Measurements from ENCODE around the gene THAP11.
A peak's percentile ranks its signal among the peaks of the same experiment; 100 is the strongest.

The THAP11 gene

DNA sequence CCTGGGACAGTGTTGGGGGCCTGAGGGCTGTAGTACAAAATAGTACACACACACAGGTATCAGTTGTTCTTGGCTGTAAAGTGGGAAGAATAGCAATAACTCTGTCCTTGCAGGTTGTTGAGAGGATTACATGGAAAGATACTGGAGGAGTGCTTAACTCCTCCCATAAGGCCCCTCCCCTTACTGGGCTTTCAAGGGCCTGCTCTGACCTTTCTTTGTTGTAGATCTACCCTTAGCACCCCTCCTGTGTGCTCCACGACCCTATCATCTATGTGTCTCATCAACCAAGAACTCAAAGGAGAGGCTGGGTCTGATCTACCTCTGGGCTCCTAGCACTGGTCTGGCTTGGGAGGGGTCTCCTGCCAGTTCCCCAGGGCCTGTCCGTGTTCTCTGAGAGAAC is 22.5 kb downstream of the THAP11 start:
- H2AFZ ChIP-seq, result no peak overlapping the region
- no peak overlapping the region for H3K4me3 ChIP-seq (ENCODE audit: low read depth, low read length)
- no peaks in the 10 kb centered on the region for H3K9me3 ChIP-seq (ENCODE audit: control insufficient read depth, low read length)
- H3K4me1 ChIP-seq, result no peaks in the 10 kb centered on the region
- TF ChIP-seq, protein P1, sequence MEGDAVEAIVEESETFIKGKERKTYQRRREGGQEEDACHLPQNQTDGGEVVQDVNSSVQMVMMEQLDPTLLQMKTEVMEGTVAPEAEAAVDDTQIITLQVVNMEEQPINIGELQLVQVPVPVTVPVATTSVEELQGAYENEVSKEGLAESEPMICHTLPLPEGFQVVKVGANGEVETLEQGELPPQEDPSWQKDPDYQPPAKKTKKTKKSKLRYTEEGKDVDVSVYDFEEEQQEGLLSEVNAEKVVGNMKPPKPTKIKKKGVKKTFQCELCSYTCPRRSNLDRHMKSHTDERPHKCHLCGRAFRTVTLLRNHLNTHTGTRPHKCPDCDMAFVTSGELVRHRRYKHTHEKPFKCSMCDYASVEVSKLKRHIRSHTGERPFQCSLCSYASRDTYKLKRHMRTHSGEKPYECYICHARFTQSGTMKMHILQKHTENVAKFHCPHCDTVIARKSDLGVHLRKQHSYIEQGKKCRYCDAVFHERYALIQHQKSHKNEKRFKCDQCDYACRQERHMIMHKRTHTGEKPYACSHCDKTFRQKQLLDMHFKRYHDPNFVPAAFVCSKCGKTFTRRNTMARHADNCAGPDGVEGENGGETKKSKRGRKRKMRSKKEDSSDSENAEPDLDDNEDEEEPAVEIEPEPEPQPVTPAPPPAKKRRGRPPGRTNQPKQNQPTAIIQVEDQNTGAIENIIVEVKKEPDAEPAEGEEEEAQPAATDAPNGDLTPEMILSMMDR (IDR thresholded peaks at IDR 0.05), result no peak
- no peak overlapping the region for H3K4me2 ChIP-seq (ENCODE audit: low read length)
- peaks cover 16% of the 10 kb centered on the region for H3K79me2 ChIP-seq
- no peaks in the 10 kb centered on the region for H3K27me3 ChIP-seq (ENCODE audit: control insufficient read depth, insufficient read depth, low read length)
- no peaks in the 10 kb centered on the region for H3K36me3 ChIP-seq (ENCODE audit: control insufficient read depth, insufficient read depth, low read length)
- no peak overlapping the region for H3K27ac ChIP-seq
- H3K9ac ChIP-seq, result no peak overlapping the region

DNA sequence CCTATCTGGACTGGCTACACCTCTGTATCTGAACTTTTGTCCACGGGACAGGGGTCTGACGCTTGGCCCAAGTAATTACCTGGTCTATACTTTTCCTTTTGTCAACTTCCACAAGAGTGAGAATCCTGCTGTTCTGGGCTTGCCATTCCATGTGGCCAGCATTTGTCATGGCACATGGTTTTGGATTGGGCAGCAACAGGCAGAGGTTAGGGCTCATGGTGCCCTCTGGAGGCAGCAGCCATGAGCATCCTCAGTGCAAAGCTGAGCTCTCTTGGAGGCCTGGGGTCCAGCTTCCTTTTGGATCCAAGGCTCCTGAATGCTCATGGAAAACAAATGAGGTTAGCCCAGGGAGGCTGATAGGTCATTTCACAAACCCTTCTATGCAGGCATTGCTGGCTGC is 23.2 kb downstream of the THAP11 start:
- no peak overlapping the region for H3K27ac ChIP-seq

DNA sequence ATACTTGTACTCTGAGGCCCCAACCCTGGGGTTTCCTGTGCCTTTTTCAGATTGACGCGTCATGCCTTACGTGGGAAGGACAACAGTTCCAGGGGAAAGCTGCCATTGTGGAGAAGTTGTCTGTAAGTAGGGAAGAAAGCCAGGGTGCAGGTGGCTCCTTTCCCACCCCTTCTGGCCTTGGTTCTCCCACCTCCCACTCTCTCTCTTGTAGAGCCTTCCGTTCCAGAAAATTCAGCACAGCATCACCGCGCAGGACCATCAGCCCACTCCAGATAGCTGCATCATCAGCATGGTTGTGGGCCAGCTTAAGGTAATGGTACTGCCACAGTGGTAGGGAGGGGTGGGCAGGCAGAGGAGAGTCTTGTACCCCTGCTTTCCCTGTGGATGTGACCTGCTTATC is 26.2 kb downstream of the THAP11 start:
- Histone ChIP-seq H3K4me2 (ENCODE audit: low read length) (no peak overlapping the region), H3K9ac (no peak overlapping the region), H3K4me3 (ENCODE audit: low read depth, low read length) (no peak overlapping the region), H3K36me3 (ENCODE audit: control insufficient read depth, insufficient read depth, low read length) (no peaks in the 10 kb centered on the region), H3K4me1 (peaks cover 6% of the 10 kb centered on the region), H2AFZ (no peak overlapping the region), H3K27me3 (ENCODE audit: control insufficient read depth, insufficient read depth, low read length) (no peaks in the 10 kb centered on the region), H3K9me3 (ENCODE audit: control insufficient read depth, low read length) (no peaks in the 10 kb centered on the region), H3K27ac (no peak overlapping the region), H3K79me2 (peaks cover 6% of the 10 kb centered on the region)
- TF ChIP-seq, protein P1 (IDR thresholded peaks at IDR 0.05), result no peak

More for the DNA sequence above, 23.2 kb downstream of the THAP11 start:
- peaks cover 14% of the 10 kb centered on the region for H3K79me2 ChIP-seq
- no peaks in the 10 kb centered on the region for H3K36me3 ChIP-seq (ENCODE audit: control insufficient read depth, insufficient read depth, low read length)
- no peak overlapping the region for H2AFZ ChIP-seq
- H3K4me1 ChIP-seq, result no peaks in the 10 kb centered on the region
- H3K27me3 ChIP-seq (ENCODE audit: control insufficient read depth, insufficient read depth, low read length), result no peaks in the 10 kb centered on the region
- no peak overlapping the region for H3K9ac ChIP-seq
- no peak overlapping the region for H3K4me2 ChIP-seq (ENCODE audit: low read length)
- TF ChIP-seq, protein P1 (IDR thresholded peaks at IDR 0.05), result peak; percentile 46
- H3K4me3 ChIP-seq (ENCODE audit: low read depth, low read length), result no peak overlapping the region
- H3K9me3 ChIP-seq (ENCODE audit: control insufficient read depth, low read length), result no peaks in the 10 kb centered on the region

DNA sequence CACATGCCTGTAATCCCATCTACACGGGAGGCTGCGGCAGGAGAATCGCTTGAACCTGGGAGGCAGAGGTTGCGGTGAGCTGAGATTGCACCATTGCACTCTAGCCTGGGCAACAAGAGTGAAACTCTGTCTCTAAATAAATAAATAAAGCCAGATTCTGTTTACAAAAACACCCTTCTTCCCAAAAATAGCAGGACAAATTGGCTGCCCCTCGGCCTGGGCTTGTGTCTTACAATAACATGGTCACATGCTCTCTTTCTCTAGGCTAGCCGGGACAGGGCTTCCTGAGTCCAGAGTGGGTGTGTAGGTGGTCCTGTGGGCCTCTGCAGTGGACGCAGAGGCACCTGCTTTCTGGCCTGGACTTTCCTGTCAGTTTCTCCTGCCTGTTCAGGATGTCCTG is 27.5 kb downstream of the THAP11 start:
- no peak overlapping the region for H2AFZ ChIP-seq
- no peaks in the 10 kb centered on the region for H3K9me3 ChIP-seq (ENCODE audit: control insufficient read depth, low read length)
- H3K36me3 ChIP-seq (ENCODE audit: control insufficient read depth, insufficient read depth, low read length), result no peaks in the 10 kb centered on the region
- no peak overlapping the region for H3K9ac ChIP-seq
- H3K79me2 ChIP-seq, result peaks cover 18% of the 10 kb centered on the region
- TF ChIP-seq, protein P1 (IDR thresholded peaks at IDR 0.05), result no peak
- H3K4me2 ChIP-seq (ENCODE audit: low read length), result no peak overlapping the region
- no peaks in the 10 kb centered on the region for H3K27me3 ChIP-seq (ENCODE audit: control insufficient read depth, insufficient read depth, low read length)
- H3K27ac ChIP-seq, result no peak overlapping the region
- H3K4me1 ChIP-seq, result peaks cover 11% of the 10 kb centered on the region
- no peak overlapping the region for H3K4me3 ChIP-seq (ENCODE audit: low read depth, low read length)

DNA sequence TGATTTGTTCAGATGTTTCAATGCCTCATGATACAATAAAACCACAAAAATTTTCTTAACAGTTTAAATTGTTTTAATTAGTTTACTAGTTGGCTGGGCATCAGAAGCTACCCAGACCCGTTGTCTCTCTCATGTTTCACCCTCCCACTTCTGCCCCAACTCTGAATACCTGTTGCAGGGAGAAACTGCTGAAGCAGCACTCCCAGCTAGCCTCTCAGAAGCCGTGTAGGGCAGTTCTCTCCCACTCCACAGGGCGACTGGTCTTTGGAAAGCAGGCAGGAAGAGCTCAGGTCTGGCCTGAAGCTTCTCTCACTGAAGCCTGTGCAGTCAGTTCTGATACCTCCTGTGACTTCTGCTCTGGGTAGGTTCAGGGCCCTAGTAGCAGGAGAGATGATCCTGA is 29.1 kb downstream of the THAP11 start:
- H2AFZ ChIP-seq, result no peak overlapping the region
- H3K79me2 ChIP-seq, result peaks cover 23% of the 10 kb centered on the region
- peaks cover 11% of the 10 kb centered on the region for H3K4me1 ChIP-seq
- H3K9me3 ChIP-seq (ENCODE audit: control insufficient read depth, low read length), result no peaks in the 10 kb centered on the region
- no peak overlapping the region for H3K27ac ChIP-seq
- no peak overlapping the region for H3K4me3 ChIP-seq (ENCODE audit: low read depth, low read length)
- TF ChIP-seq, protein P1 (IDR thresholded peaks at IDR 0.05), result no peak
- no peaks in the 10 kb centered on the region for H3K36me3 ChIP-seq (ENCODE audit: control insufficient read depth, insufficient read depth, low read length)
- H3K4me2 ChIP-seq (ENCODE audit: low read length), result no peak overlapping the region
- no peaks in the 10 kb centered on the region for H3K27me3 ChIP-seq (ENCODE audit: control insufficient read depth, insufficient read depth, low read length)
- H3K9ac ChIP-seq, result no peak overlapping the region
